GM21825 (cell line): ENCODE results near the gene AHDC1.
"Not testable (repeated sequence)": the region's sequence is repeated elsewhere in the genome, so short reads cannot be mapped to it uniquely, and the experiment has no call there.

Experiments
- ATAC-seq: cut with Tn5 transposase; IDR thresholded peaks from one replicate; pipeline ENCODE4 v1.9.1; 2021; ENCODE audit warnings: mild to moderate bottlenecking, moderate library complexity; ENCODE audit not compliant: unreplicated experiment

Gene AHDC1

DNA sequence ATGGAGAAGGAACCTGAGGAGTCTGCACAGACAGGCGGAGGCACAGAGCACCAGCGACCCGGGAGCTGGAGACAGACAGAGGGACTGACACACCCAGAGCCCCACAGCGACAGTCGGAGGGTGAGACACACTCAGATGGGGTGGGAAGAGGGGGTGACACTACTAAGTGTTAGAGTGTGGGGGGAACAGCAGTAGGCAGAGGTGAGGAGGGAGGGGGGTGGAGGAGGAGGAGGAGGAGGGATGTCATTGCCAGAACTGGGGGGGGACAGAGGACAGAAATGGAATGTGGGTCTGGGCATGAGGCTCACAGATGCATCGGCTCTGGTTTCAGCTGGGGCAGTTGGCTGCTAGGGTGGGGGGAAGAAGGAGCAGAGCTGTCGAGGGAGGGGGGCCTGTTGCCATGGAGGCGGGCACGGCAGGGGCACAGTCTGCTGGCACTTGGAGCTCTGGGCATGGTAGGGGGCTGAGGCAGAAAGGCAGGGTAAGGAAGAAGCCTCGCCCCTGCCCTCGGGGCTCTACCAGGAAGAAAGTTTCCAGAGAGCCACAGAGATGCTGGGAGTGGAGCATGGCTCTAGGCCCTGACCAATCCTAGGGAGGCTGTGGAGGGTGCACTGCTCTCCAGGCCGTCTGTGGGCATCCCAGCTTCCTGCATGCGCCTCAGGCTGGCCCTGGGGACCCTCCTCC, 37.3 kb downstream of the AHDC1 start:
- no peak for ATAC-seq

DNA sequence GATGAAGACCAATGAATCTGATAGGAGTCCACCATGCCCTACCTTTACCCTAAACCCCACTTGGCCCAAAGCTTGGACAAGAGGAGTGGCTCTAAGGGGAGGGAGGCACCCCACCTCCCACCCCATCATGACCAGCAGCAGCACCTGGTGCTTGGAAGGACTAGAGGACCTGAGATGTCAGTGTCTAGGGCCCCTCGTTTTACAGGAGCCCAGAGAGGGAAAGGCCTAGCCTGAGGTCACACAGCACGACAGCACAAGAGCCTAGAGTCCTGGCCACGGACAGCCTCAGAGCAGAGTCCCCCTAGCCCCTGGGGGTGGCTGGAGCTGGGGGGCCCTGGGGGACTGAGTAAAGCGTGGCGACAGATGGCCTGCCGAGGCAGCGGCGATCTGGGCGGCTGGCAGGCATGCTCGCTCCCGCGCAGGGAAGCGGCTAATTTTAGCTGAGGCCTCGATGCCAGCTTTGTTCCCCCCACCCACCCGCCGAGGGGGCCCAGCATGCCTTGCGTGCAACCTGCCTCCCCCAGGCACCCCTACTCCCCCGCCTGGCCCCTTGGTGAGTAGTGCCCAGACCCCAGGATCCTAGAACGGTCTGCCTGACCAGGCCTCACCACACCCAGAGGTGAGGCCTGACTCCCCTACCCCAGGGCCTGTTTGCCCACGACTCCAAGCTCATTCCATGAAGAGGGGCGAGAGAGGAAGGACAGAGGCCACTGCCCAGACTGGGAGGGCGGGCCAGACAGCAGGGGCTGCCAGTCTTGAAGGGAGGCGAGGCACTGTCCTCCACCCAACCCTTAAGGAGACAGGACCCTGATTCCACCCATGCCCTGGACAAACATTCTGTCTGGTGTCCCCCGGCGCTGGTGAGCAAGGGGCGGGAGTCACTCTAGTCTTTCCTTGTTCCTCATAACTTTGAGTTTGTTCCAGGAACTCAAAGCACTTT, 39.0 kb downstream of the AHDC1 start:
- ATAC-seq: no peak

DNA sequence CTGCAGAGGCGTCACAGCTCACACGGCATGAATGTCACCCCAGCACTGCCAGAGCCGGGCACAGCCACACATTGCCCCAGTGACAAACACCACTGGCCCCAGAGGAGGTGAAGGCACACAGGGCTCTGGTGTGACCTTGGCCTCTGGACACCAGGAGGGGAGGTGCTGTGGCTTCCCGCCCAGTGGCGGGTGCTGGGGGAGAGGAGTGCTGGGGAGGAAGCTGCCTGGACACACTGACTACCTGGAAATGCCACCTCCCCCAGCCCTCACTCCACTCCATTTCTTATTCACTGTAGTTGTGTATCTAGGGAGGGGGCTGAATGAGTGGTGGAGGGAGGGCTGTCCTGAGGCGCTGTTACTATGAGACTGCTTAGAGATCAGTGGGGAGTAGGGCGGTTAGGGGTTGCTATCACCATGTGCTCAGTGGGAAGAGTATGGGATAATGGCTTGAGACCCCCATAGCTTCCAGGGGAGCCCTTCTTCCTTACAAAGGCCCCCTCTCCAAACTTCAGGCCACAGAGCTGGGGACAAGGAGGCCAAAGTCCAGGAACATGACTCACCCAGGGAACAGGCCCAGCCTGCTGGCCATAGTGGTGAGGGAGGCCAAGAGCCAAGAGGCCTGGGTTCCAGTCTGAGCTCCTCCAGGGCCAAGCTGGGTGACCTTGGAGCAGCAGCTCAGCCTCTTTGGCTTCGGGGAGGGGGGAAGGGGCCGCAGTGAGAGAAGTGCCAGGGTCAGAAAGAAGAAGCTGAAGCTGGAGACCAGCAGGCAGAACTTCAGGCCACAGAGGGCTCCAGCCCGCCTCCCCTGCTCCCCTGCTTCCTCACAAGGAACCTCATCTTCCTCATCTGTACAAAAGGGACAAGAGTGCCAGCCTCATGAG, 40.1 kb downstream of the AHDC1 start:
- ATAC-seq: no peak

DNA sequence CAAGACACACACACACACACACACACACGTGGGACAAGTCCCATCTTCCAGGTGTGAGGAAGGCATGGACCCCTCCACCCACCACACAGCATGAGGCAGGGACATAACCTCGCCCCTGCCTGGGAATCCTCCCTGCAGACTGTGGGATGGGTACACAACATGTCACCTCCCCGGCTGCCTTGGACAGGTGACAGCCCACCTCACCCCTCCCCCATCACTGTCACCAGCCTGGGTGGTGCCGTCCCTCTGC, 40.7 kb downstream of the AHDC1 start:
- ATAC-seq: no peak

DNA sequence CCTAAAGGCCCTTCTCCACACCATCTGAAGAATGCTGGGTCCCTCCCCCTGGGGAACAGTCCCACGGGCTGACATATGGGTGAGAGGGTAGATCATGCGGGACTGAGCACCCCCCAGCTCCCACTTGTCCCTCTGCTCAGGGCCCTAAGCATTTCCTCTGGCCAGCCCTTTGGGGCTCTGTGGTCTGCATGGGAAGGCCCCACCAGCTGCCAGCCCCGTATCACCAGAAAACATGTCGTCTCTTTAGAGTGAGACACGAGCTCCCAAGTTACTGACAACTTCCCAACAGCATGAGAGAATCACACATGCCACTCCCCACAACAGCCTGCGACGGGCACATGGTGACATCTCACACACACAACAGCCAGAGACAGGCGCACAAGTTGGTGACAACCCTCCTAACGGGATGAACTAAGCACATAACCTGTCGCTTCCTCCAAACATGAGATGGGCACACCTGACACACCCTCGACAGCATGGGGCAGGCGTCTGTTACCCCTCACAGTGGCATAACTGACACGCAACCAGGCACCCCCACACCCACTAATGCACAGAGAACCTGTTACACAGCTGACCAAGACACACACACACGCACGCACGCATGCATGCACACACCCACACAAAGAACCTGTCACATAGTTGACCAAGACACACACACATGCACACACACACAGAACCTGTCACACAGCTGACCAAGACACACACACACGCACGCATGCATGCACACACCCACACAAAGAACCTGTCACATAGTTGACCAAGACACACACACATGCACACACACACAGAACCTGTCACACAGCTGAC, 41.2 kb downstream of the AHDC1 start:
- ATAC-seq: no peak

DNA sequence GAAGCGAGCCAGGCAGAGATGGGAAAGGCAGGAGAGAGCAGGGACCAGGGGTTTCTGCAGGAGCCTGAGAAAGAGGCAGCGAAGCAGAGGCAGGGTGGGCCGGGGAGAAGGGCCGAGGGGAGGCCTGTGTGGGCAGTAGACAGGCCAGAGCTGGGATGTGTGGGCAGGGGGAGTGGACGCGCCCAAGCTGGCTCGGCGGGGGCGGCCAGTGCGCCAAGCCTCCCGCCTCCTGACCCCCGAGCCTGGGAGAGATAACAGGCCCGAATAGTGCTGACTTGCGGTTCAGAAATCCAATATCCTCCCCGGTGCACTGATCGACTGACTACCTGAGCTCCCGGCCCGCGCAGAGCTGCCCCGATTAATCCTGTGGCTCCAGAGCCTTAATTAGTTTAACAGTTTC, 41.9 kb downstream of the AHDC1 start:
- no peak for ATAC-seq

DNA sequence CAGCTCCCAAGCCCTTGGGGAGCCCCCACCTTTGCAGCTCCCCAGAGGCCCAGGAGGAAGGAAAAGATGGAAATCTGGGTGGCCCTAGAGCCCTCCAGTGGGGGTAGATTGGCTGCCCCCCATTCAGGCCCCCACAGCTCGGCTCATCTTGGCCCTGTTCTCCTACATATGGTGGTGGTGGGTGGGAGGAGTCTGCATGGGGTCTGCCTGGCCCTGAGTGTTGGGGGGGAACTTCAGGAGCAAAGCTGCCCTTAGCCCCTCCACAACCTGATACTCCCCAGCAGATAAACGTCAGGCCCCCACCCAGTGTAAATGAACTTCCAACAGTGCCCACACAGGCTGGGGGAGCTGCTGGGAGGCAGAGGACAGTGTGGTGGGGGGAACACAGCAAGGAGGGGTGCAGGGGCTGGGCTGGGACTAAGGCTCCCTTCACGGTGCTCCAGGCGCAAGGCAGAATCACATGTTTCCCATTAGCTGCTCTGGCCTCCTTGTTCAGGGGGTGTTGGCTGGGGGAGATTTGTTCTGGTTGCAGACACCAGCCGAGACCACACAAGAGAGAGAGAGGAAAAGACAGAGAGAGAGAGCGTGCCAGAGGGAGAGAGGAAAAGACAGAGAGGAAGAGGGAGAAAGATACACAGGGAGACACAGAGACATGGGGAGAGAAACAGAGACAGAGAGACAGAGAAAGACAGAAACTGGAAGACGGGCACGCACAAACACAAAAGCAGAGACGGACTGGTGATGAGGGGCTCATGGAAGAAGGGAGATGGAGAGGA, 42.6 kb downstream of the AHDC1 start:
- ATAC-seq: no peak

DNA sequence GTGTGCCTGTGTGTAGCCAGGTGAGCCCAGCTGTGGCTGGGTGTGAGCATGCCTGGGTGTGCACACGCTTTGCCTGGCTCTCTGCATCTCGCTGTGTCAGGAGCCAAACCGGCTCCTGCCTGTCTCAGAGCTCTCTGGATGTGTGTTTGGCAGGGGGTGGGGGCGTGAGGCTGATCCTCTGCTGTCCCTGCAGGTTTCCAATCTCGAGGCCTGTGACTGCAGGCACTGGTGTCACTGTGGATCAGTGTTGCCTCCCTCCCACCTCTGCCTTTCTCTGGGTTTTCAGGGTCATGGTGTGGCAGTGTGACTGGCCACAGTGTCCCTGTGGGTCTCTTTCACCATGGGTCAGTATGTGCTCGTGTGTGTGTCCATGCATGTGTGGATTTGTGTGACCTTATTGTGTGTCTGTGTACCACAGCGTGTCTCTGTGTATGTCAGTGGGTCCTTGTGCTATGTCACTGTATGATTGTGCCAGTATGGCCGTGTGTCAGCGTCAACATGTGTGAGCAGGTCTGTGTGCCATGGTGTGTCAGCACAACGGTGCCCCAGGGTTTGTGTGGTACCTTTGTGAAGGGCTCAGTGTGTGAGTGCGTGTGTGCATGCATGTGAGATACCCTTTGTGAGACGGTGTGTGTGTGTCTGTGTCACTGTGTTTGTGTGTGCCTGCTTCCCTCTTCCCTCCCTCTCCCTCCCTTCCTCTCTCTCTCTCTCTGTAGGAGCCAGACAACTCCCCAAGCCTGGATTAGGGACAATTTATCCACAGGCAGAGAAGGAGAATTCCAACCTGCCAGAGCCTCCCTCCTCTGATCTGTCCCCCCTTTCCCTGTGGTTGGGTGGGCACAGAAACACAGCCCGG, 43.4 kb downstream of the AHDC1 start:
- no peak for ATAC-seq

DNA sequence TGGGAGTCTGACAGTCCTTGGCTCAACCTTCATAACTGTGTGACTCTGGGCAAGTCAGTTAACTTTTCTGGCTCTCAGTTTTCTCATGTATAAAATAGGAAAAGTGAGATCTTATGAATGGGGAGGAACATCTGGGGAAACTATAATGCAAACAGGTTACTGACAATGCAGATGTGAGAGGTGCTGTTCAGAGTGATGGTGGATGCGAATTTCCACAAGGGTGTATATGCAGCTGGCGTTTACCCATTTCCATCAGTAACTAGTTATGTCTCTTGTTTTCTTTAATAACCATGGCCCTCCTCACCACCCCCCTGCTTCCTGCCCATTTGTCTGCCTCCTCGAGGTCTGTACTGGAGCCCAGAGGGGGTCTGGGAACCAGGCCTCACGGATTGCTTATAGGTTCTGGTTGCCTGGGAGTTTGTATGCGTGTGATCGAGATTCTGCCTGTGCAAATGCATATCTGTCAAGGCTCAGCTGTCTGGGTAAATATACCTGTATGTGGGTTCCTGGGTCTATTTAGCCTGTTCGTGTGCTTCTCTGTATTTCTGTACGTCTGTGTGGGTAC, 44.4 kb downstream of the AHDC1 start:
- ATAC-seq: no peak

DNA sequence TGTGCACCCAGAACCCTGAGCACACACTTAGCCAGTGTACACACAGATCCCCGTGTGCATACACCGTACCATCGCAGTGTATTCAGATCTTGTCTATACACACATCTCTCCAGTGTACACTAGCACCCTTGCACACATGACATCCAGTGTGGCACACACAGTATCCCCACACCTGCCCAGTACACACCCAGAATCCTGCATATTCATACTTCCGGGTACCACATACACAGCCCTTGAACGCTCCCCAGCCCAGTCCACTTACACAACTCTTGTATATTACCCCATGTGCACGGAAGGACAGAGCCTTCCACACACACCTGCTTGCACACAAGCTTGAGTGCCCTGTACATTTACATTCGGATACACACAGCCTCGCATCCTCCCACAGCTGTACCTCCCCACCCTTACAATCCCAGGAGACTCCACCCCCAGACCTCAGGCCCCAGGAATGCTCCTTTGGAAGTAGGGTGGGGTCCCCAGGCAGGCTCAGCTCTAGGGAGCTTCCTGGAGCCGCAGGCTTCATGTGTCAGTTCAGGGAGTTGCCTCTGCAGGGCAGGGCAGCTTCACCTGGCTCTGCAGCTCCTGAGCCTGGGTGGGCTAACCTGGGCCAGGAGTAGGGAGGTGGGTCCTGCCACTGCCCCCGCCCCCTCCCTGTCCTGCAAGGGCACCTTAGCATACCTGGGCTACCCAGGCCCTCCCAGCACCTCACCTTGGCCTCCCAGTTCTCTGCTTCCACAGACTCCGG, 46.2 kb downstream of the AHDC1 start:
- ATAC-seq: no peak

DNA sequence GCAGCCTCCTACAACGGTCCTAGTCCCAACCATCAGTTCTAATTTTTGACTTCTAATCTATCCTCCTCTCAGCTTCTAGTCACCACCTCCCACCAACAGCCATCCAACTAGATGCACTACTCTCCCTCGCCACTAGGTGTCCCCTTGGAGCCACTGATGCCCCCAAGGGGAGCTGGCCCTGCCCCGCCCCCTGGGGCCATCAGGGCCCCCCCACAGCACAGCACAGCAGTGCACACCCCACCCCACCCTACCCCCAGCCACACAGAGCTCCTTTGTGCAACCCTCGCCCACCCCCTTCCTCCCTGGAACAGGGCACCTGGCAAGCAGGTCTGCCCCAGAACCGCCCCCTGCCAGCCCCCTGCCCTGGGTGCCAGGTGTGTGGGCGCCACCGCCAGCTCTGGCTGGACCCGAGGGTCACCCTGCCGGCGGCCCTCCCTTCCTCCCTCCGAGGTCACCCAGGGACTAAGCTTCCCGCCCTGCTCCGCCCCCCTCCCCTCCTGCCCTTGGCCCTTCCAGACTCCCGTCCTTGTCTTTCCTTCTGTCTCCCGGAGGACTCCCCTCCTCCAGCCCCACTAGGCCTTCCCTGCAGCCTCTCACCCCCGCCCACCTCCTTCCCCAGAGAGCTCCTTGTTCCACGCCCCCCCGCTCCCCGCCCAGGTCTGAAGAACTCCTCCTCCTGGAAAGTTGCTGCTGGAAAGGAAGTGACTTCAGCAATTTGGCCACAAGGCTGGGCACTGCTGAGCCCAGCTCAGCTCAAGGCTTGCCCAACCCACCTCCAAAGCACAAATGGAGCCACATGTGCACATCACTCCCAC, 47.0 kb downstream of the AHDC1 start:
- no peak for ATAC-seq

DNA sequence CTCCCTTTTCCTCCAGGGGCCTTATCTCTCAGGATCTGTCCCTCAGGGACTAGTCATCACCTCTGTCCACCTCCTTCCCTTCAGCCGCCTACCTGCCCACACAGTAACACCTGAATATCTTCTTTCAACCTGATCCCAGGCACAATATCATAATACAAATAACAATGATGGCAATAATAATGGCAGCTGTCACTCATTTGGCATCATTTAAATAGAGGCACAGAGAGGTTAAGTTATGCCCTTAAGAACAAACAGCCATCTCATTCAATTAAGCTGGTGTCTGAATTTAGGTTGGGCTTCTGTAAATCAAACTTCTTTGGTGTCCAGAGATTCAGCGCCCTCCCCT, 47.5 kb downstream of the AHDC1 start:
- ATAC-seq: no peak

DNA sequence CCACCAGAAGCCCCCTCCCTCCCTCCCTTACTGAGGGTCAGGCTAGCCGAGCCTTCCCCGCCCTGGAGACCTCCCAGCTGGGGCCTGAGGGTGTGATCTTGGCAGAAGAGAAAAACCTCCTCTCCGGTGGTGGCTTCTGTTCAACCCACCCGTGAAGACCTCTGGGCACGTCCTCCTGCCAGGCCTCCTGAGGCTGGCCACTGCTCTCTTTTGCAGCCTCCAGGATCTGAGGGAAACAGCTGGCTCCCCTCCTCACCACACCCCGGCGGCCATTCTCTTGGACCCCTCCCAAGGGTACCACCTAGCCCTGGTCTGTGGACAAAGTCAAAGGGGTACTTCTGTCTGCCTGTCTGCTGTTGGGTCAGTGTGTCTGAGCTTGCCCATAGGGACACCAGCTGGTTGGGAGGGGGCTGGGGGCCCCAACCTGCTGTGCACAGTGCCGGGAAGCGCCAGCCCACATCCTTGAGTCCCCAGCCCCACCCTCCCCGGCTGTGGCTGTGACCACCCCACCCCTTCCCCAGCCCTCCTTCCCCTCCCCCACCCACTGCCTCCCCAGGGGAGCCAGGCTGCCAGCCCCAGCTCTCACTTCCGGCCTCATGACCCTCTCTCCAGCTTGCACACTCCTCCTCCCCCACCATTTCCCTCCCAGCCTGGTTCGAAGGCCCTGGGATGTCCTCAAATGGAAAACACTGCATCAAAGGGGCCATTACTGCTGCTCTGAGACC, 48.1 kb downstream of the AHDC1 start:
- ATAC-seq: no peak

DNA sequence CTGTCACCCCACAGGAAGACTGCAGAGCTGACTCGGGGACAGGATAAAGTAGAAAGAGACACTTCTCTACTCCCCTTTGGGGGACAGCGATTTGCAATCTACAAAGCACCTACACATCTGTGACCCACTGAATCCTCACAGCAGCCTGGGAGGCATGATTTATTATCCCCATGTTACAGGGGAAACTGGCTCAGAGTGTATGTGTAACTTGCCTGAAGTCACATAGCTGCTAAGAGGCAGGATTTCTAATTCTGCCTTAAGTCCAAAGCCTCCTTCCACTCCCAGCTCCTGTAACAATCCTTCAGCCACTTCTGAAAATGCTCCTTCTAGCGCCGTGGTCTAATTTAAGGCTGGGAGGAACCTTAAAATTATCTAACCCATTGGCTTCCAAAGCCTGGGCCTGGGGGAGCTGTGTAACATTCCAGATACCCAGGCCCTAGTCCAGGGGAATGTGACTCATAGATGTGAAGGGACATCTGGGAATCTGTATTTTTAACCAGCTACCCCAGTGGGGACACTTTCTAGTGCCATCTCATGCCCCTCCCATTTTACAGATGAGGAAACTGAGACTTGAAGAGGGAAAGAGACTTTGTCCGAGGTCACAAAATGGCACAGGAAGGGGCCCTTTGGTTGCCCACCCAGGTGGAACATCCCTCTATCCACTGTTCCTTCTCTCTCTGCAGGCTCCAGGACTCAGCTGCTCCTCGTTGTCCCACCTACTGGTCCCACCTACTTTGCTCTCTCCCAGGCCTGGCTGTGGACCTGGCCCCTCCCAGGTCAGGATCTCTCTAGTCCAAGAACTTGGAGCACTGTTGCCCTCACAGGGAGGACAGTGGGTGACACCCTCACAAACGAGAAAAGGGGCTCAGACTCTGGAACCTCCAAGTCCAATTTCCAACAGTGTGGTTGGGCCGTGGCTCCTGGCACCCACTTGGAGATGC, 48.9 kb downstream of the AHDC1 start:
- ATAC-seq: no peak

DNA sequence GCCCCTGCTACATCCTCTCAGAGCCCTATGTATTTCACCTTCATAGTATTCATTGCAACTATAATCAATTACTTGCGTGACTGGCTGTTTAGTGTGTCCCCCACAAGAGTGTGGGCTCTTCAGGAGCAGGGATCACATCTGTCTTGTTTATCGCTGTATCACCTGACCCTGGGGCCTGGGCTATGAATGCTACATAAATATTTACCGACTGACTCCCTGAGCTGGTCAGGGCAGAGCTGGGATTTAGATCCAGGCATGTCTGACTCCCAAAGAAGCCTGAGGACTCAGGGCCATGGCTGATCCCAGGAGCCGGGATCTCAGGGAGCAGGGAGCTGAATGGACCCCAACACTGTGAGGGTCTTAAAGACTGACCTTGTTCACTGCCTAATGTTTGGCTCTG, 49.7 kb downstream of the AHDC1 start:
- ATAC-seq: no peak

DNA sequence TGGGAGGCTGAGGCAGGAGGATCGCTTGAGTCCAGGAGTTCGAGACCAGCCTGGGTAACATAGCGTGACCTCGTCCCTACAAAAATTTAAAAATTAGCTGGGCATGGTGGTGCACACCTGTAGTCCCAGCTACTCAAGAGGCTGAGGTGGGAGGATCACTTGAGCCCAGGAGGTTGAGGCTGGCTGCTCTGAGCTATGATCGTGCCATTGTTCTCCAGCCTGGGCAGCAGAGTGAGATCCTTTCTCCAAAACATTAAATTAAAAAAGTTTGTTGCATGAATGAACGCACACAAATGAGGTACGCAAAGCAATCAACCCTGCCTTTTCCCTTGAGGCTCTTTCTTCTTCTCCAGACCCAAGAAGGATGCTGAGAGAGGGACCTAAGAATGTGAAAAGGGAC, 50.1 kb downstream of the AHDC1 start:
- not testable (repeated sequence) for ATAC-seq
